ENCODE data around the gene ZFP36L1.

DNA sequence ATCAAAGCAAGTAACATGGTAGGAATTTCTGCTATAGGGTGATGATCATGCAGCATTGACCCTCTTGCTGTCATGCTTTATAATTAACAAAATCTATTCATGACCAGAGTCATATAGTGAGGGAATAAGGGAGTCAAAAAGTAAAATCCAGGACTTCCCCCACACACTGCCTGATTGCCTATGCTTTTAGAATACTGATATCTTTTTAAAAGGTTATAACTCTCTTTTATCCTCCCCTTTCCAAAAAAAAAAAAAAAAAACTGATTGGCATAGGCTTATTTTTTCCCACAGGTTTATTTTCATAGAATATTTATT is 51.4 kb downstream of the ZFP36L1 start:
- TF ChIP-seq SPI1 (IDR thresholded peaks at IDR 0.05; ENCODE audit: low read depth, low read length) (no peak), POLR2A (IDR thresholded peaks at IDR 0.05; ENCODE audit: low read depth, low read length) (no peak), POLR2AphosphoS5 (IDR thresholded peaks at IDR 0.05; ENCODE audit: low read depth, low read length) (no peak)
